D721Med (cell line): ENCODE data around the gene TEAD4.

Experiments used
- DNase-seq: peaks from one replicate; pipeline ENCODE4 v3.0.0; 2011; ENCODE audit warnings: low spot score; ENCODE audit not compliant: insufficient read length
- FAIRE-seq: peaks from 2 replicates; lab custom pipeline; 2011; peaks lifted over from hg19 to GRCh38; lab: Jason Lieb, UNC
- TF ChIP-seq, protein P1 (sequence below): IDR thresholded peaks from 2 replicates; pipeline ENCODE4 v1.5.1; 2012; ENCODE audit warnings: mild to moderate bottlenecking, control low read depth; ENCODE audit not compliant: insufficient read depth; ENCODE audit errors: missing control alignments

The TEAD4 gene

DNA sequence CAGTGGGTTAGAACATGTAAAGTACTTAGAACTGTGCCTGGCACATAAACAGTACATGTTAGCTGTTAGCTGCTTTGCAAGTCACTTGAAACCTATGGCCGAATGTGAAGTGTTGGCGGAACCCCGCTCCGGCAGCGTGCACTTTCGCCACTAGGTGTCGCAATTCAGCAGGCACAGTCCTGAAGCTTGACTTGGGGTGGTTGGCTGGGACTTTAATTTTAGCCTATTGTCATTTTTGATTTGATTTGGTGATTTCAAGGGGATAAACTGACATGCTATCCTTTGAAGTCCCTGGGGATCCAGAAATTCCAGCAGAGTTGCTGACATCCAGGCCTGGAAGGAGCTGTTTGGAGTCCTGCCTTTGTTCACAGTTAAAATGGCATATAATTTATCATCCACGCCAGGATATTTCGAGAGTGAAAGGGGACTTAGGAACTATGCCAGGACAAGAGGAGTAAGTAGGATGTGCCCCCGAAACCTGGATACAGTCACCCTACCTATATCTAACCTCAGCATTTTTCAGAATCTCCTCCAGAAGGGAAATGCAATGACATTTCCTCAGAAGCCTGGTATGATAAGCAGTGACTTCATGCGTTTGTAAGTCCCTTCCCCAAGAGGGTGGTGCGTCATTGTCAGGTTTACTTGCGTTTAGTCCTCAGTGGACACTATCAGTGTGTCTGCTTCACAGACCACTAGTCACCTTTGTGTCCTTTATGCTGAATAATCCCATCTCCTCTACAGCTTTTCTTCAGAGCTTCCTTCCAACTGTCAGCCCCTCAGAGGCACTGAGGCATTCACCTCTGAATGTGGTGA lies 114.4 kb downstream of the TEAD4 start:
- FAIRE-seq = peak; percentile 51
- TF ChIP-seq, protein P1, sequence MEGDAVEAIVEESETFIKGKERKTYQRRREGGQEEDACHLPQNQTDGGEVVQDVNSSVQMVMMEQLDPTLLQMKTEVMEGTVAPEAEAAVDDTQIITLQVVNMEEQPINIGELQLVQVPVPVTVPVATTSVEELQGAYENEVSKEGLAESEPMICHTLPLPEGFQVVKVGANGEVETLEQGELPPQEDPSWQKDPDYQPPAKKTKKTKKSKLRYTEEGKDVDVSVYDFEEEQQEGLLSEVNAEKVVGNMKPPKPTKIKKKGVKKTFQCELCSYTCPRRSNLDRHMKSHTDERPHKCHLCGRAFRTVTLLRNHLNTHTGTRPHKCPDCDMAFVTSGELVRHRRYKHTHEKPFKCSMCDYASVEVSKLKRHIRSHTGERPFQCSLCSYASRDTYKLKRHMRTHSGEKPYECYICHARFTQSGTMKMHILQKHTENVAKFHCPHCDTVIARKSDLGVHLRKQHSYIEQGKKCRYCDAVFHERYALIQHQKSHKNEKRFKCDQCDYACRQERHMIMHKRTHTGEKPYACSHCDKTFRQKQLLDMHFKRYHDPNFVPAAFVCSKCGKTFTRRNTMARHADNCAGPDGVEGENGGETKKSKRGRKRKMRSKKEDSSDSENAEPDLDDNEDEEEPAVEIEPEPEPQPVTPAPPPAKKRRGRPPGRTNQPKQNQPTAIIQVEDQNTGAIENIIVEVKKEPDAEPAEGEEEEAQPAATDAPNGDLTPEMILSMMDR = peak; percentile 98
- peak; percentile 91 for DNase-seq

DNA sequence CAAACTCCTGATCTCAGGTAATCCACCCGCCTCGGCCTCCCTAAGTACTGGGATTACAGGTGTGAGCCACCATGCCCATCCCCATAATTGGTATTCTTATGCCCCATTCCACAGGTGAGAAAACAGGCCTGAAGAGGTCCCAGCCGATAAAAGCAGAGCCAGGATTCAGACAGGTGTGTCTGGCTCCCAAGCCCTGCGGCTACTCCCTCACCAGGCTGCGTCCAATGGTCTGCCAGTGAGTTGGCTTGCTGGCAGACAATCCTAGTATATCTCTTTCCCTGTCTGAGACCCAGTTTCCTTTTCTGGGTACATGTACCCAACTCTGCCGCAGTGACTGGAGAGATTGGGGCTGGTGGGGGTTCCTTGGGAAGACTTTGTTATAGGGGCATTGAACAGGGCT lies 116.1 kb downstream of the TEAD4 start:
- no peak for DNase-seq
- TF ChIP-seq, protein P1 = no peak
- no peak for FAIRE-seq

DNA sequence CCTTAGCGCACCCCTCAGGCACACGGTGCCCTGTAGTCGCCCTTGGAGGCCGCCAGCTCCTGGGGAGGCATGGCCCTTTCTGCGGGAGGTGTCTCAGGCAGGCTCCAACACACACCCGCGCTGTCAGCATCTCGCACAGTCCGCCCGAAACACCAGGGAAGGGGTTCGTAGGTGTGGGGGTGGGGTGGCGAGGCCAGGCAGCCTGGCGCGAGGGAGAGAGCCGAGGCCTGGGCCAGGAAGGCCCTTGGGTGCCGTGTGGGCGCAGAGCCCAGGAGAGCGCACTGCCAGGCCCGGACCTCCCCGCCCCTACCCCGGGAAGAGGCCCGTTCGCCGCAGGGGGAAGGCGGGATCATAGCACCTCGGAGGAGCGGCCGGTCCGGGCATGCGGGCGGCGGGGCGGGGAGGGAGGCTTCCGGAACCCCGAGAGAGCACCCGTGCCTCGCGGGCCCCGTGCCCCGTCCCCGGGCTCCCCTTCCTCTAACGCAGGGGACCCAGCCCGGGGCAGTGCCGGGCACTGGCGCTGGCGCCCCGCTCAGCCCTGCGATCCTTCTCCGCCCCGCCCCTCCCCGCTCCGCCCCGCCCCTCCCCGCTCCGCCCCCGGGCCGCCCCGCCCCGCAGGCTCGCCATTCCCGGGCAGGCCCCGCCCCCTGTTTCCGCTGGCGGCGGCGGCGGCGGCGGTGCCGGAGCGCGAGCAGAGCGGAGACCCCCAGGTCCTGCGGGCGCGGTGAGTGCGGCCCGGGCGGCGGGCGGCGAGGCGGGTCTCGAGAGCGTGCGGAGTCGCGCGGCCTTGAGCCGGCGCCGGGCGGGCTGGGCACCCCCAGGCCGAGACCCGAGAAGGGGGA lies 117.8 kb downstream of the TEAD4 start, which contains the start of gene TSPAN9:
Gene TSPAN9 (plus strand): TSS at position 650 of the 842 bp plus-strand sequence. CDS start 123,815 bp downstream, outside the sequence.
- DNase-seq = peak; percentile 93
- TF ChIP-seq, protein P1 = no peak
- FAIRE-seq = no peak

DNA sequence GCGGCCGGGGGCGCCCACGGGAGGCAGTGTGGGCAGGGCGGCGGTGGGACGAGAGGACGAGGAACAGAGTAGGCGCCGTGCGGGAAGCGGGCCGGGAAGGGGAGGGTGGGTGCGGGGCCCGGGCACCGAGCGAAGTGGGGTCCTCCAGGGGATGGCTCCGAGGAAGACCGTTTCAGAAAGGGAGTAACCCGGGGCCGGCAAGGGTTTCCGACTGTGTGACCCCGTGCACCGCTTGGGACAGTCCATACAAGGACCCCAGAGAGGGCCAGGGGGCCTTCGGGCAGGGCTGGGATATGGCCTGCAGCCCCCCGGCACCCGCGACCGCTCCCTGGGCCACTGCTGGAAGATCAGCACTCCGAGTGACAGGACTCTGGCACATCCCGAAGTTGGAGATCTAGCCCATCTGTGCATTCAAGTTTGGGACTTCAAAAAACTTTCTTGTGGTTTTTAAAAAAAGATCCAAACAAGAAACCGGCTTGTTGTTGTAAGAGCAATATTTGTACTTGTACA lies 118.4 kb downstream of the TEAD4 start:
- FAIRE-seq (no peak), DNase-seq (no peak)
- TF ChIP-seq, protein P1 = no peak

DNA sequence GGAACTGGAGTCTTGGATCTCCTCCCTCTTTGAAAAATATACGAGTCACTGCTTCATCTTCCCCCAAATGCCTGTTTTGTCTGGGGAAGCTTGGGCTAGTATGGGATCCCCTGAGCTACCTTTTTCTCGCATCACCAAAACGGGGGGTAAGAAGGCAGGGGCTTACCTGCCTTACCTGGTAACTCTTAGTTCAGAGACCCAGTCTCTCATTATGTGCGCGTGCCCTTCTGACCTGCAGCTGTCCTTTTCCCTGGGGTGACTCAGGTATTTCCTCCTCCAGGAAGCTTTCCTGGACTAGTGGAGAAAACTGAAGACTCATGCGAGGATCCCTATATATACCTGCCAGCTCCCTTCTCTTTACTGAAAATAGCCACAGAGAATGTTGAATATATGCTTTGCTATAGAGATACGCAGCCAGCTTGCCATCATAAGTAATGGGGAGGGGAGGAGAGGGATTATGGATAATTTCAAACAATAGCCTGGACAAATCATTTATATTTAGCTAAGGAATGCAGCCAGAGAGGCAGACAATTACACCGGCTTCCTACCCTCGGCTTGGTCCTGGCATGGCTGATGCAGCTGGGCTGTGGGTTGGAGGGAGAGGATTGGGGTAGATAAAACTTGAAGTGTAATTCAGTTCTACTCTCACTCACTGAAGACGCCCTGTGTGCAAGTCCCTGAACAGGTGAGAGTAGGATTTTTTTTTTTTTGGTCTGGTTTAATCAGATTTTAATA lies 119.1 kb downstream of the TEAD4 start:
- DNase-seq = no peak
- FAIRE-seq = no peak
- TF ChIP-seq, protein P1 = no peak

DNA sequence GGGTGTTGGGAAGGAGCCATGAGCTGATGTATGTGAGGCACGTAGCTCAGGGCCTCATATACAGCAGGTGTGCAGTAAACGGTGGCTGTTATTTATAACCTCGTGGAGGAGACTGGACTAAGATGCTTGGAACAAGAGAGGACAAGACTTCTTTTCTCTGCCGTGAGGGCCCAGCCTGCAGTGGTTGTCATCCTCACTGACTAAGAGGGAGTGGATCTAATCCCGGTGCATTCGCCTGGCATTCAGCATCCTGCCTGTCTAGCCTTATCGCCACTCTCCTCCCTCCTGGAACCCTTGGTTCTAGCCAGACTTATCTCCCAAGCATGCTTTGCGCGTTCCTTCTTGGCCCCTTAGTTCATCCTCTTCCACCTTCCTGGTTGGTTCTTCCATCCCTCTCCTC lies 121.9 kb downstream of the TEAD4 start:
- no peak for DNase-seq
- no peak for FAIRE-seq
- TF ChIP-seq, protein P1 = no peak
